Right cardiac atrium (tissue), 5 donors: ENCODE data around the gene GRID2IP. TPM values are rescaled to one million over a fixed set of nuclear protein-coding genes. Genes with fewer than 3 reads are reported as not detected.
"Not testable (repeated sequence)": the region's sequence is repeated elsewhere in the genome, so short reads cannot be mapped to it uniquely, and the experiment has no call there.

Experiments used
- ATAC-seq, 2 donors: fragments of 200-7000 bp; cut with Tn5 transposase; one replicate each; pipeline versions ENCODE4 v1.8.0 to v1.9.1; 2020; ENCODE audit warnings: moderate library complexity in 2 of 2, mild to moderate bottlenecking in 1 of 2
- DNase-seq, 3 donors: peaks; one replicate each; pipeline ENCODE4 v3.0.0-alpha.2; 2020
- H3K27ac ChIP-seq: one replicate; pipeline ENCODE4 v1.5.1; 2013; ENCODE audit warnings: mild to moderate bottlenecking, low read length, control low read depth, moderate library complexity
- H3K27me3 ChIP-seq: one replicate; pipeline ENCODE4 v1.6.1; 2013; ENCODE audit not compliant: control insufficient read depth, insufficient read depth
- H3K4me1 ChIP-seq: one replicate; pipeline ENCODE4 v1.6.1; 2013; ENCODE audit warnings: low read length; ENCODE audit not compliant: control insufficient read depth, insufficient read depth
- H3K4me3 ChIP-seq: one replicate; pipeline ENCODE4 v1.5.1; 2013; ENCODE audit warnings: low read length, control low read depth
- H3K9me3 ChIP-seq: one replicate; pipeline ENCODE4 v1.6.1; 2013; ENCODE audit warnings: low read length; ENCODE audit not compliant: control insufficient read depth
- WGBS: extraction: QIAGEN DNeasy Blood & Tissue Kit; methylation state at CpG from one replicate; pipeline ENCODE4 v1.1.7; 2013; 5-methylcytosine and 5-hydroxymethylcytosine counted together
- intact Hi-C, 4 donors: fragments of 100-400 bp; cut with DNase I; formaldehyde crosslinking; loops; one replicate each; pipeline versions ENCODE4 v1.11.0 to v1.14.0; 2022 to 2023
- polyA plus RNA-seq: library from polyadenylated mRNA; stranded (reverse); fragments of 200-250 nt; gene quantifications from one replicate; pipeline ENCODE4 v1.2.3, GENCODE V29; 2013
- total RNA-seq, 4 donors: library from RNA; stranded (reverse); fragmentation: NEBNext Ultra II Directional; extraction: Animal tissue kit (Norgen Biotek cat#: 25700); gene quantifications; one replicate each; pipeline ENCODE4 v1.2.1, GENCODE V29; 2021
- donor health status: healthy with polysubstance abuse.
- donor health status: DM: no; HTN: yes; CAD: no.
- donor health status: DM: no; HTN: no; CAD: no.
- donor health status: DM: no; HTN: yes; CAD: no; lungs with severe emphysema.
- donor health status: DM: yes; HTN: yes; CAD: no.

Gene GRID2IP
- total and polyA plus RNA-seq, 5 donors: 0.05 to 0.20 (median 0.09) TPM; not detected in 2

DNA sequence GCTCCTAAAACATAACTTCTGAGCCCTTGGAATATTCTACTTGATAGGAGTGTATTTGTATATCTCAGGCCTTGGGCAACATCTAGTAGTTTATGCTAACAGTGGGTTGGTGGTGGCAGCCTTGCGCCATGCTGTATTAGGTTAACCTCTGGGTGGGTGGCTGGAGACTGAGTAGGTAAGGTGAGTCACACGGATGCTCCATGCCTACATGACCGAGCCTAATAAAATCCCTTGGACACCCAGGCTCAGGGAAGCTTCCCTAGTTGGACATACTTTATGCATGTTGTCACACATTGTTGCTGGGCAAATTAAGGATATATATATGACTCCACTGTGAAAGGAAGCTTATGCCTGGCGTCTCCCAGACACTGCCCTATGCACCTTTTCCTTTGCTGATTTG is 97.5 kb downstream of the GRID2IP start:
- WGBS: 81% methylated on average over 4 of the region's 4 CpGs
- Histone ChIP-seq H3K27ac (no peak overlapping the region), H3K4me1 (no peaks in the 10 kb centered on the region), H3K9me3 (no peaks in the 10 kb centered on the region), H3K27me3 (no peaks in the 10 kb centered on the region), H3K4me3 (no peak overlapping the region)
- ATAC-seq: no peak
- no peak for DNase-seq
- intact Hi-C loops: no loop called here

- Histone ChIP-seq H3K9me3 (no peaks in the 10 kb centered on the region), H3K4me1 (peaks cover 4% of the 10 kb centered on the region), H3K27ac (no peak overlapping the region), H3K4me3 (no peak overlapping the region), H3K27me3 (no peaks in the 10 kb centered on the region)
- DNase-seq (no peak), ATAC-seq (no peak)
- intact Hi-C loops: no loop called here
- WGBS: 85% methylated on average over 6 of the region's 6 CpGs
Measured at GRCh38 chr7:6451224-6451705, 100.0 kb downstream of the GRID2IP start.

DNA sequence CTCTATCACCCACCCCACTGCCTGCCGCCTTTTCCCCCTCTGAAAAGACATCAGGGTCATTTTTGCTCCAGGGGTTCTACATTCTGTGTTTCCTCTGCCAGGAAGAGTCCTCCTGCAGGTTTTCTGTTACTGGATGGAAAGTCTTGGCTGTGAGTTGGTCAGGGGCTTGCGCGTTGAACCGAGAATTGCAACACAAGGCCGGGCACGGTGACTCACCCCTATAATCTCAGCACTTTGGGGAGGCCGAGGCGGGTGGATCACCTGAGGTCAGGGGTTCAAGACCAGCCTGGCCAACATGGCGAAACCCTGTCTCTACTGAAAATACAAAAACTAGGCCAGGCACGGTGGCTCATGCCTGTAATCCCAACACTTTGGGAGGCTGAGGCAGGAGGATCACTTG is 100.7 kb downstream of the GRID2IP start:
- DNase-seq, H3K27ac ChIP-seq, intact Hi-C loops, H3K4me1 ChIP-seq, H3K9me3 ChIP-seq, H3K4me3 ChIP-seq, H3K27me3 ChIP-seq, ATAC-seq: not testable (repeated sequence)
- 84% methylated on average over 9 of the region's 10 CpGs for WGBS

- DNase-seq, H3K27ac ChIP-seq, H3K27me3 ChIP-seq, intact Hi-C loops, ATAC-seq, H3K4me3 ChIP-seq, H3K4me1 ChIP-seq, H3K9me3 ChIP-seq: not testable (repeated sequence)
- WGBS: 82% methylated on average over 11 of the region's 11 CpGs
Measured at GRCh38 chr7:6449884-6450283, 101.4 kb downstream of the GRID2IP start.

- no peak overlapping the region for H3K27ac ChIP-seq
- H3K27me3 ChIP-seq: no peaks in the 10 kb centered on the region
- H3K9me3 ChIP-seq: no peaks in the 10 kb centered on the region
- peaks cover 4% of the 10 kb centered on the region for H3K4me1 ChIP-seq
- ATAC-seq (no peak), DNase-seq (no peak)
- WGBS: 89% methylated on average over 16 of the region's 16 CpGs
- no peak overlapping the region for H3K4me3 ChIP-seq
- intact Hi-C loops: no loop called here
Measured at GRCh38 chr7:6448943-6449543, 102.2 kb downstream of the GRID2IP start.

DNA sequence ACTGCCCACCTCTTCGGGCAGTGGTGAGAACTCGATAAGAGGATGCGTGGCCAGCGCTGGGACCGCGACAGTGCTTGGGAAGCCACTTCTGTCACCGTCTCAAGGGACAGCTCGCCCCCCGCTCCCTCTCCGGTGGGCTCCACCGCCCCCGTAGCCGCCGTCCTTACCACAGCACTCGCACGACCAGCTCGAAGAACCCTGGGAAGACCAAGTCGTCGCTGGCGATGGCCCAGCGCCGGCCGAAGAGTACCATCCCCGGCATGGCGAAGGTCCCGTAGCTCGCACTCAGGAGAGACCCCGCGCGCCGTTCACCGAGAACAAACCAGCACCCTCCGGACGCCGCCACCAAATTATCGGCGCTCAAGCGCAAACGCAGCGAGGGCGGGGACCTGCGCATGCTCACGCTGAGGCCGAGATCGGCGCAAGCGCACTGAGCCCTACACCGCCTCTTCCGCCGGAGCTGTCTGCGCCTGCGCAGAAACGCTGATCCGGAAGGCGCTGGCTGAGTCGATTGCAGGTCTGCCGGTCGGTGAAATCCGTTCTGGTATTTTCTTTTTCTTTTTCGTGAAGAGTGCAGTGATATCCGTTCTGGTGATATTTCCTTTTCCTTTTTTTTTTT is 103.6 kb downstream of the GRID2IP start, which contains the start of gene DAGLB:
Gene DAGLB (minus strand): TSS at position 374 of the 619 bp plus-strand sequence. CDS start 112 bp downstream, at position 262.
- no peaks in the 10 kb centered on the region for H3K27me3 ChIP-seq
- no peaks in the 10 kb centered on the region for H3K9me3 ChIP-seq
- H3K27ac ChIP-seq: peak within 1 kb of the TSS; percentile 77
- DNase-seq (peak; percentile 94 to 98 (median 98)), ATAC-seq (peak; percentile 91 to 94)
- intact Hi-C loops: no loop called here
- under 1% methylated on average over 61 of the region's 61 CpGs for WGBS
- H3K4me1 ChIP-seq: peaks cover 4% of the 10 kb centered on the region
- H3K4me3 ChIP-seq: peak within 1 kb of the TSS; percentile 70

Other genes starting within 250 kb of the GRID2IP start
- gene FAM220A, start 202.5 kb downstream of the GRID2IP start, total RNA-seq: 10 to 100 TPM; 14.0 to 21.7 (median 20.1) TPM
- 15.4 TPM for gene FAM220A, start 202.5 kb downstream of the GRID2IP start, polyA plus RNA-seq
- 100 to 1,000 TPM; 145 to 164 (median 153) TPM for gene RAC1, start 176.9 kb downstream of the GRID2IP start, total RNA-seq
- gene RAC1, start 176.9 kb downstream of the GRID2IP start, polyA plus RNA-seq: 110 TPM
- gene DAGLB, start 103.5 kb downstream of the GRID2IP start, total RNA-seq: 1 to 10 TPM; 7.9 to 9.9 (median 9.1) TPM
- gene DAGLB, start 103.5 kb downstream of the GRID2IP start, polyA plus RNA-seq: 5.4 TPM
- gene KDELR2, start 67.3 kb downstream of the GRID2IP start, total RNA-seq: 100 to 1,000 TPM in 1 of 4 donors, 10 to 100 TPM in 3; 56.0 to 114 (median 79.5) TPM
- 58.1 TPM for gene KDELR2, start 67.3 kb downstream of the GRID2IP start, polyA plus RNA-seq
- gene ZDHHC4, start 26.0 kb upstream of the GRID2IP start, total RNA-seq: 10 to 100 TPM; 43.0 to 51.7 (median 46.3) TPM
- gene ZDHHC4, start 26.0 kb upstream of the GRID2IP start, polyA plus RNA-seq: 37.1 TPM
- 10 to 100 TPM; 15.6 to 18.7 (median 17.3) TPM for gene INTS15, start 38.6 kb upstream of the GRID2IP start, total RNA-seq
- 9.4 TPM for gene INTS15, start 38.6 kb upstream of the GRID2IP start, polyA plus RNA-seq
- gene ZNF853, start 64.1 kb upstream of the GRID2IP start, total RNA-seq: 10 to 100 TPM; 12.4 to 20.6 (median 17.2) TPM
- 8.2 TPM for gene ZNF853, start 64.1 kb upstream of the GRID2IP start, polyA plus RNA-seq
- gene ZNF316, start 85.9 kb upstream of the GRID2IP start, total RNA-seq: 10 to 100 TPM; 14.8 to 20.7 (median 17.3) TPM
- 11.7 TPM for gene ZNF316, start 85.9 kb upstream of the GRID2IP start, polyA plus RNA-seq
- 10 to 100 TPM; 18.2 to 25.3 (median 20.9) TPM for gene ZNF12, start 155.5 kb upstream of the GRID2IP start, total RNA-seq
- 9.6 TPM for gene ZNF12, start 155.5 kb upstream of the GRID2IP start, polyA plus RNA-seq
- under 1 TPM in 3 of 4 donors, not detected in 1; 0.24 to 0.34 (median 0.25) TPM for gene RSPH10B2, start 202.6 kb upstream of the GRID2IP start, total RNA-seq
- not detected for gene RSPH10B2, start 202.6 kb upstream of the GRID2IP start, polyA plus RNA-seq